22Rv1 (cell line): Measurements from ENCODE around the gene TMEM91.
A peak's percentile ranks its signal among the peaks of the same experiment; 100 is the strongest.

ENCODE experiments used
- H3K27ac ChIP-seq: fragments of 450-650 bp; 2 replicates; pipeline ENCODE4 v1.5.1; 2017
- CTCF ChIP-seq: fragments of 450-650 bp; IDR thresholded peaks from 2 replicates; pipeline ENCODE4 v1.5.1; 2017; ENCODE audit warnings: mild to moderate bottlenecking
- ZFX ChIP-seq: fragments of 450-650 bp; IDR thresholded peaks from 2 replicates; pipeline ENCODE4 v1.6.1; 2017; ENCODE audit warnings: antibody characterized with exemption, borderline replicate concordance

Gene TMEM91

GRCh38 chr19:41399525-41399924 lies 23.2 kb downstream of the TMEM91 start:
- H3K27ac ChIP-seq = no peak overlapping the region
- no peak for TF ChIP-seq CTCF
- no peak for TF ChIP-seq ZFX

- H3K27ac ChIP-seq = no peak overlapping the region
- TF ChIP-seq CTCF (no peak), ZFX (no peak)
These were observed 25.1 kb downstream of the TMEM91 start for GRCh38 chr19:41401483-41401882.

GRCh38 chr19:41402010-41402409 lies 25.7 kb downstream of the TMEM91 start:
- no peak for TF ChIP-seq CTCF
- H3K27ac ChIP-seq = no peak overlapping the region

DNA sequence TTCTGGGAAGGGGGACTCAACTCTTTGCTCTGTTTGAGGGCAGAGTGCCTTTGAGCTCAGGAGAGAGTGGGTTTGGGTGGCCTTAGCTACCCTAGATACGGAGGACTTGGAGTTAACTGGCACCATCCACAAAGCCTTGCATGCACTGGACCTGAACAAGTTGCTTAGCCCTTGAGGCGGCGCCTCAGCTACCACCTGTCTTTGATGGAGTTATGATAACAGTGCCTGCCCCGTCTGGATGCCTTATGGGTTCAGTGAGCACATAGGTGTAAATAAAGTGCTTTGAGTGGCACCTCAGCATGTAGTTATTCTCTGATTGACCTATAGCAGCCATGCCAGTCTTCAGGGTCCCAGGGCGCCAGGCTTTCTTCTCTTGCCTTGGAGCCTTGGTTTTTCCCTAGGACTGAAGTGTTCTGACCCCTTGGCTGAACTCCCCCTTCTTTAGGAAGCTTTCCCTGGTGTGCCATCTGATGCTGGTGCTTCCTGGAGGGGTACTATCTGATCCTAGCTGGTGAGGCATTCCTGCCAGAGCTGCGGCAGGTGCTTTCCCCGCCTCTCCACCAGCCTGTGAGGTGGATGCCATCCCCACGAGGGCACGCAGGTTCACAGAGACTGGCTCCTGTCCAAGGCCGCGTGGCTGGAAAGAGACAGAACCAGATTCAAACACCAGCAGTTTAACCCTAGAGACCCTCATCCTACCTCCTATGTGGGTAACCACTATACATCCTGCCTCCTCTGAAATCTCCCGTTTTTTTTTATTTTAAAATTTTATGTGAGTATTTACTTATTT lies 27.0 kb downstream of the TMEM91 start:
- no peak overlapping the region for H3K27ac ChIP-seq

GRCh38 chr19:41405776-41406175 lies 29.4 kb downstream of the TMEM91 start:
- H3K27ac ChIP-seq = no peak overlapping the region
- TF ChIP-seq CTCF (no peak), ZFX (no peak)

More for the DNA sequence above, 27.0 kb downstream of the TMEM91 start:
- no peak for TF ChIP-seq CTCF
- no peak for TF ChIP-seq ZFX

- no peak overlapping the region for H3K27ac ChIP-seq
- no peak for TF ChIP-seq CTCF
- no peak for TF ChIP-seq ZFX
These were observed 30.9 kb downstream of the TMEM91 start for GRCh38 chr19:41407271-41407670.

DNA sequence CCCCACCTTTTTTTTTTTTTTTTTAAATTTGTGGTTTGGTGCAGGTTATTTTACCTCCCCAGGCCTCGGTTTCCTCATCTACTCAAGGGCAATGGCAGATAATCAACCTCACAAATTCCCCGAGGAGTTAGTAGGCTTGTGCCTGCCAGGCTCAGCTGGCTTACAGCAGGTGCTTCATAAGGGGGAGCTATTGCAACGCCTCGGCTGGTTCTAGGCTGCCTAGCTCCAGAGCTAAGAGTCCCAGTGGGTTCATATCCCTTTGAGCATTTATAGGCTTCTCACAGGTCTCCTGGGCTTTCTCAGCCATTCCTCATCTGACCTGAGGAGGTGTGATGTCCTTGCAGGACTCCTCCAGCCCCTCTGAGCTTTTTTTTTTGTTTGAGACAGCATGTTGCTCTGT lies 31.9 kb downstream of the TMEM91 start:
- no peak for TF ChIP-seq ZFX
- TF ChIP-seq CTCF = no peak
- H3K27ac ChIP-seq = no peak overlapping the region

DNA sequence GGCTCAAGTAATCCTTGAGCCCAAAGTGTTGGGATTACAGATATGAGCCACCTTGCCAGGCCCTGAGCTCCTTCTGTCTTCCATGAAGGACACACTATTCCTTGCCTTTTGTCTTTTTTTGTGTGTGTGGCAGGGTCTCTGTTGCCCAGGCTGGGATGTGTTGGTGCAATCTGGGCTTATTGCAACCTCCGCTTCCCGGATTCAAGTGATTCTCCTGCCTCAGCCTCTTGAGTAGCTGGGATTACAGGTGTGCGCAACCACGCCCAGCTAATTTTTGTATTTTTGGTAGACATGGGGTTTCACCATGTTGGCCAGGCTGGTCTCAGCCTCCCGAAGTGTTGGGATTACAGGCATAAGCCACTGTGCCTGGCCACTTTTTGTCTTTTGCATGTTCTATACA lies 32.5 kb downstream of the TMEM91 start:
- H3K27ac ChIP-seq = peak overlapping the region; percentile 50
